Activated CD4-positive, alpha-beta T cell treated with anti-CD3 and anti-CD28 coated beads for 48 hours (primary cell): ENCODE data around the gene TAF4.
A peak's percentile ranks its signal among the peaks of the same experiment; 100 is the strongest.
"Not testable (repeated sequence)": the region's sequence is repeated elsewhere in the genome, so short reads cannot be mapped to it uniquely, and the experiment has no call there.

Experiments
- DNase-seq: peaks from one replicate; pipeline ENCODE4 v3.0.0-alpha.2; 2020

TAF4 gene

GRCh38 chr20:62065674-62066338 is at the start of gene TAF4:
Gene TAF4, minus strand, starts transcription at chr20:62065881. Its CDS starts 71 bp downstream, at chr20:62065810.
- DNase-seq = peak; percentile 80

- DNase-seq = no peak
These were observed 49.2 kb upstream of the TAF4 start for GRCh38 chr20:62114894-62115293.

GRCh38 chr20:62112368-62112767 is 46.7 kb upstream of the TAF4 start:
- DNase-seq = no peak

- no peak for DNase-seq
These were observed 45.5 kb upstream of the TAF4 start for GRCh38 chr20:62111148-62111547.

GRCh38 chr20:62105592-62105991 is 39.9 kb upstream of the TAF4 start:
- DNase-seq = no peak

- no peak for DNase-seq
These were observed 39.2 kb upstream of the TAF4 start for GRCh38 chr20:62104791-62105345.

- DNase-seq = no peak
These were observed 38.6 kb upstream of the TAF4 start for GRCh38 chr20:62104234-62104789.

- DNase-seq = no peak
These were observed 38.0 kb upstream of the TAF4 start for GRCh38 chr20:62103508-62104233.

GRCh38 chr20:62101078-62101477 is 35.4 kb upstream of the TAF4 start:
- no peak for DNase-seq

GRCh38 chr20:62097881-62098407 is 32.3 kb upstream of the TAF4 start:
- no peak for DNase-seq

GRCh38 chr20:62096421-62097380 is 31.0 kb upstream of the TAF4 start:
- no peak for DNase-seq

- no peak for DNase-seq
These were observed 23.7 kb upstream of the TAF4 start for GRCh38 chr20:62089393-62089792.

- no peak for DNase-seq
These were observed 22.8 kb upstream of the TAF4 start for GRCh38 chr20:62088258-62089127.

GRCh38 chr20:62087632-62088031 is 22.0 kb upstream of the TAF4 start:
- no peak for DNase-seq

- DNase-seq = no peak
These were observed 21.5 kb upstream of the TAF4 start for GRCh38 chr20:62087227-62087626.

GRCh38 chr20:62085206-62085605 is 19.5 kb upstream of the TAF4 start:
- DNase-seq = no peak

GRCh38 chr20:62084224-62084623 is 18.5 kb upstream of the TAF4 start:
- DNase-seq = not testable (repeated sequence)

- DNase-seq = no peak
These were observed 17.6 kb upstream of the TAF4 start for GRCh38 chr20:62083312-62083711.

GRCh38 chr20:62080249-62080990 is 14.7 kb upstream of the TAF4 start:
- no peak for DNase-seq

- no peak for DNase-seq
These were observed 13.5 kb upstream of the TAF4 start for GRCh38 chr20:62079166-62079565.

GRCh38 chr20:62073323-62073722 is 7.6 kb upstream of the TAF4 start:
- DNase-seq = no peak
